Caco-2 (cell line): ENCODE data around the gene GAK. TPM values are rescaled to one million over a fixed set of nuclear protein-coding genes. Genes with fewer than 3 reads are reported as not detected.

Experiments used
- BruUV-seq: library from RNA; stranded (reverse); fragments of 400-500 nt; replicated peaks from 2 replicates; lab custom pipeline; 2021; lab: Mats Ljungman, UMichigan
- CTCF ChIA-PET: fragments of 300-600 bp; sonication (Branson Sonifier 250); formaldehyde crosslinking; loops from one replicate; lab custom pipeline; 2022; ENCODE audit warnings: antibody characterized with exemption; lab: Charles Lee
- POLR2A ChIA-PET: fragments of 300-600 bp; sonication (Branson Sonifier 250); formaldehyde crosslinking; loops from one replicate; lab custom pipeline; 2022; ENCODE audit warnings: antibody characterized with exemption; lab: Charles Lee
- DNase-seq, 2 experiments: peaks; one replicate each; pipeline versions ENCODE4 v3.0.0 to v3.0.0-alpha.2; 2020 to 2022
- H3K27me3 ChIP-seq: replicated peaks from 2 replicates; pipeline ENCODE4 v1.6.0; 2011; ENCODE audit warnings: low read length; ENCODE audit not compliant: control insufficient read depth, insufficient read depth
- H3K36me3 ChIP-seq: 2 replicates; pipeline ENCODE4 v1.5.1; 2011; ENCODE audit warnings: low read length; ENCODE audit not compliant: control insufficient read depth, insufficient read depth
- H3K4me1 ChIP-seq: fragments of 250-450 bp; sonication (Bioruptor Pico); 2 replicates; pipeline ENCODE4 v1.5.1; 2020; ENCODE audit warnings: mild to moderate bottlenecking
- H3K4me3 ChIP-seq: 2 replicates; pipeline ENCODE4 v1.5.1; 2011; ENCODE audit warnings: low read depth, mild to moderate bottlenecking, control low read depth, low read length
- H3K9me3 ChIP-seq: fragments of 250-450 bp; sonication (Bioruptor Pico); 2 replicates; pipeline ENCODE4 v1.5.1; 2020; ENCODE audit warnings: mild to moderate bottlenecking, moderate library complexity
- H3K27ac Mint-ChIP-seq: one replicate; pipeline ENCODE4 v1.8.0; 2022; ENCODE audit warnings: mixed read lengths; ENCODE audit not compliant: unreplicated experiment
- H3K27me3 Mint-ChIP-seq: one replicate; pipeline ENCODE4 v1.8.0; 2022; ENCODE audit warnings: mixed read lengths; ENCODE audit not compliant: insufficient read depth, unreplicated experiment
- H3K36me3 Mint-ChIP-seq: one replicate; pipeline ENCODE4 v1.8.0; 2022; ENCODE audit warnings: mild to moderate bottlenecking, mixed read lengths; ENCODE audit not compliant: insufficient read depth, unreplicated experiment
- H3K4me1 Mint-ChIP-seq: one replicate; pipeline ENCODE4 v1.8.0; 2022; ENCODE audit warnings: low read depth, mixed read lengths; ENCODE audit not compliant: unreplicated experiment
- H3K4me3 Mint-ChIP-seq: one replicate; pipeline ENCODE4 v1.8.0; 2022; ENCODE audit warnings: mild to moderate bottlenecking, moderate library complexity, mixed read lengths; ENCODE audit not compliant: unreplicated experiment
- H3K9me3 Mint-ChIP-seq: one replicate; pipeline ENCODE4 v1.8.0; 2022; ENCODE audit warnings: mixed read lengths; ENCODE audit not compliant: unreplicated experiment
- intact Hi-C: fragments of 100-400 bp; cut with micrococcal nuclease; formaldehyde crosslinking; loops from one replicate; pipeline ENCODE4 v1.10.0; 2022; ENCODE audit not compliant: unreplicated experiment
- total RNA-seq: library from RNA; stranded (reverse); gene quantifications from 2 replicates; pipeline ENCODE4 v1.2.3, GENCODE V29; 2022
- TF ChIP-seq, protein P1 (sequence below), 2 experiments: fragments of 200-600 bp in 1 of 2; IDR thresholded peaks; 1 replicate in 1 of 2; 2 replicates in 1 of 2; pipeline versions ENCODE4 v1.5.1 to v1.8.0; 2011 to 2022; ENCODE audit warnings: antibody characterized with exemption in 1 of 2, control low read depth in 1 of 2, inconsistent platforms in 1 of 2, low read depth in 1 of 2, low read length in 1 of 2, mild to moderate bottlenecking in 1 of 2, moderate library complexity in 1 of 2; ENCODE audit not compliant: insufficient read depth in 1 of 2, severe bottlenecking in 1 of 2, unreplicated experiment in 1 of 2

GAK gene
- total RNA-seq, 1 experiment from 2014 or later: 126 TPM

DNA sequence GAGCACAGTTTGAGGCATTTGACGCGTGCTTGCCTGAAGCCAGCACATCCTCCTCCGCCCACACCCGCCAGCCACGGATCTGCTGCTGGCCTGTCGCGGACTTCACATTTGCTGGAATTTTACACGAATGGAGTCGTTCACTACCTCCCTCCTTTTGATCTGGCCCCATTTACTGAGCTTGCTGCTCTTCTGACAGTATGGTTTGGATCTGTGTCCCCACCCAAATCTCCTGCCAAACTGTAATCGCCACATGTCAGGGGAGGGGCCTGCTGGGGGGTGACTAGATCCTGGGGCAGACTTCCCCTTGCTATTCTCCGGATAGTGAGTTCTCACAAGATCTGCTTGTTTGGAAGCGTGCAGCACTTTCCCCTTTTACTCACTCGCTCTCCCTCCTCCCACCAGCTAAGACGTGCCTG, 86.3 kb downstream of the GAK start:
- Histone ChIP-seq H3K9me3 (no peaks in the 10 kb centered on the region), H3K4me3 (no peak overlapping the region), H3K36me3 (no peaks in the 10 kb centered on the region; the same call in 1 of the 2 replicates), H3K27me3 (no peaks in the 10 kb centered on the region), H3K4me1 (no peaks in the 10 kb centered on the region)
- Mint-ChIP-seq H3K4me1 (no peaks in the 10 kb centered on the region), H3K4me3 (no peak overlapping the region), H3K27me3 (no peaks in the 10 kb centered on the region), H3K27ac (no peak overlapping the region), H3K9me3 (peaks cover 13% of the 10 kb centered on the region), H3K36me3 (peaks cover 9% of the 10 kb centered on the region)
- no peak for DNase-seq
- ChIA-PET CTCF (no interaction called here), POLR2A (no interaction called here)
- intact Hi-C loops: no loop called here
- TF ChIP-seq, protein P1, sequence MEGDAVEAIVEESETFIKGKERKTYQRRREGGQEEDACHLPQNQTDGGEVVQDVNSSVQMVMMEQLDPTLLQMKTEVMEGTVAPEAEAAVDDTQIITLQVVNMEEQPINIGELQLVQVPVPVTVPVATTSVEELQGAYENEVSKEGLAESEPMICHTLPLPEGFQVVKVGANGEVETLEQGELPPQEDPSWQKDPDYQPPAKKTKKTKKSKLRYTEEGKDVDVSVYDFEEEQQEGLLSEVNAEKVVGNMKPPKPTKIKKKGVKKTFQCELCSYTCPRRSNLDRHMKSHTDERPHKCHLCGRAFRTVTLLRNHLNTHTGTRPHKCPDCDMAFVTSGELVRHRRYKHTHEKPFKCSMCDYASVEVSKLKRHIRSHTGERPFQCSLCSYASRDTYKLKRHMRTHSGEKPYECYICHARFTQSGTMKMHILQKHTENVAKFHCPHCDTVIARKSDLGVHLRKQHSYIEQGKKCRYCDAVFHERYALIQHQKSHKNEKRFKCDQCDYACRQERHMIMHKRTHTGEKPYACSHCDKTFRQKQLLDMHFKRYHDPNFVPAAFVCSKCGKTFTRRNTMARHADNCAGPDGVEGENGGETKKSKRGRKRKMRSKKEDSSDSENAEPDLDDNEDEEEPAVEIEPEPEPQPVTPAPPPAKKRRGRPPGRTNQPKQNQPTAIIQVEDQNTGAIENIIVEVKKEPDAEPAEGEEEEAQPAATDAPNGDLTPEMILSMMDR (IDR thresholded peaks at IDR 0.05; ENCODE audit: insufficient read depth in 1 of 2, low read depth in 1 of 2, low read length in 1 of 2, severe bottlenecking in 1 of 2, unreplicated experiment in 1 of 2): no peak
- no TSS peak for BruUV-seq

DNA sequence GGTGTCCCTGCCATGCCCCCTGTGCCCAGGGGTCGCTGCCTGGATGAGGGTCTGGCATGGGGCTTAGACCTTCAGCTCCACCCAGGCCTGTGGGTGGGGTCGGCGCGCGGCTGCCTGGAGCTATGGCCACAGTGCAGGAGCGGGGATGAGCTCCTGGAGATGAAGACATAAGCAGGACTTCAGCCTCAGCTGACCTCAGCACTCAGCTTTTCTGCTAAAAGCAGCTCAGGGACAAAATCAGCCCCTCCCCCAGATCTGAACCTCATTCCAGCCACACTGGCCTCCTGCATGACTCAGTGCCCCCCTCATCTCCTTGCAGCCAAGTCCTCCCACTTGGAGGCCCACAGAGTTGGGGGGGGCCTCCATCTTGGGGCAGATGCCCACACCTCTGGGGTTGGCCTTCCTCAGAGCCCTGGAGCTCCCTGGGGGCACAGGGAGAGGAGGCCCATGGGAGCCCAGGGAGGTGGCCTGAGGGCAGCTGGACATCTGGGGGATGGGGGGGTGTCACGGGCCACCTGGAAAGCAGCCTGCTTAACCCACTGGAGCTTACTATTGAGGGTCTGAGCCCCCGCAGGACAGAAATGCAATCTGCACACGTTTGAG, 86.8 kb downstream of the GAK start:
- Mint-ChIP-seq H3K36me3 (peaks cover 5% of the 10 kb centered on the region), H3K27me3 (no peaks in the 10 kb centered on the region), H3K4me1 (no peaks in the 10 kb centered on the region), H3K4me3 (no peak overlapping the region), H3K27ac (no peak overlapping the region), H3K9me3 (peaks cover 18% of the 10 kb centered on the region)
- H3K4me1 ChIP-seq: no peaks in the 10 kb centered on the region
- H3K27me3 ChIP-seq: no peaks in the 10 kb centered on the region
- no peak overlapping the region for H3K4me3 ChIP-seq
- no peaks in the 10 kb centered on the region; the same call in 1 of the 2 replicates for H3K36me3 ChIP-seq
- TF ChIP-seq, protein P1 (IDR thresholded peaks at IDR 0.05; ENCODE audit: insufficient read depth in 1 of 2, low read depth in 1 of 2, low read length in 1 of 2, severe bottlenecking in 1 of 2, unreplicated experiment in 1 of 2): no peak
- intact Hi-C loops: no loop called here
- DNase-seq: no peak
- CTCF ChIA-PET: no interaction called here
- H3K9me3 ChIP-seq: no peaks in the 10 kb centered on the region
- POLR2A ChIA-PET: no interaction called here
- BruUV-seq: no TSS peak

GRCh38 chr4:844752-845232, 87.3 kb downstream of the GAK start:
- TF ChIP-seq, protein P1 (IDR thresholded peaks at IDR 0.05; ENCODE audit: insufficient read depth in 1 of 2, low read depth in 1 of 2, low read length in 1 of 2, severe bottlenecking in 1 of 2, unreplicated experiment in 1 of 2): no peak
- peaks cover 20% of the 10 kb centered on the region for H3K9me3 Mint-ChIP-seq
- no peak for DNase-seq
- no TSS peak for BruUV-seq
- Histone ChIP-seq H3K4me1 (no peaks in the 10 kb centered on the region), H3K4me3 (no peak overlapping the region), H3K27me3 (no peaks in the 10 kb centered on the region), H3K9me3 (no peaks in the 10 kb centered on the region), H3K36me3 (no peaks in the 10 kb centered on the region; the same call in 1 of the 2 replicates)
- no peaks in the 10 kb centered on the region for H3K27me3 Mint-ChIP-seq
- peaks cover 5% of the 10 kb centered on the region for H3K36me3 Mint-ChIP-seq
- no peaks in the 10 kb centered on the region for H3K4me1 Mint-ChIP-seq
- intact Hi-C loops: no loop called here
- H3K4me3 Mint-ChIP-seq: no peak overlapping the region
- ChIA-PET CTCF (no interaction called here), POLR2A (no interaction called here)
- H3K27ac Mint-ChIP-seq: no peak overlapping the region
